OCI-LY7 (cell line): ENCODE measurements around the gene CA9. TPM values are rescaled to one million over a fixed set of nuclear protein-coding genes. Genes with fewer than 3 reads are reported as not detected.

Source experiments
- BruUV-seq: library from RNA; stranded (reverse); fragments of 400-500 nt; replicated peaks from 2 replicates; lab custom pipeline; 2021; lab: Mats Ljungman, UMichigan
- CTCF ChIA-PET: fragments of 300-600 bp; sonication (Branson Sonifier 250); formaldehyde crosslinking; loops from one replicate; lab custom pipeline; 2022; ENCODE audit warnings: antibody characterized with exemption; ENCODE audit not compliant: unreplicated experiment; lab: Charles Lee
- POLR2A ChIA-PET: fragments of 300-600 bp; sonication (Branson Sonifier 250); formaldehyde crosslinking; loops from one replicate; lab custom pipeline; 2022; ENCODE audit warnings: antibody characterized with exemption; lab: Charles Lee
- DNase-seq: peaks from one replicate; pipeline ENCODE4 v3.0.0-alpha.2; 2015; ENCODE audit warnings: low spot score
- H2AFZ ChIP-seq: fragments of 200-600 bp; sonication (generic), shearing (Covaris generic); 2 replicates; pipeline ENCODE4 v1.6.1; 2014; ENCODE audit warnings: mild to moderate bottlenecking, antibody characterized with exemption, low read length, moderate library complexity
- H3K27ac ChIP-seq: fragments of 200-600 bp; sonication (generic); 2 replicates; pipeline ENCODE4 v1.5.1; 2014; ENCODE audit warnings: mixed run types, low read depth, mild to moderate bottlenecking, moderate library complexity, low read length, inconsistent platforms; ENCODE audit not compliant: poor library complexity, severe bottlenecking
- H3K36me3 ChIP-seq: fragments of 200-600 bp; sonication (generic); 2 replicates; pipeline ENCODE4 v1.6.1; 2014; ENCODE audit warnings: mild to moderate bottlenecking, antibody characterized with exemption, low read length, moderate library complexity, mixed read lengths; ENCODE audit not compliant: insufficient read depth
- H3K4me1 ChIP-seq: fragments of 200-600 bp; sonication (generic); 2 replicates; pipeline ENCODE4 v1.5.1; 2014; ENCODE audit warnings: mild to moderate bottlenecking, low read length; ENCODE audit not compliant: insufficient read depth, poor library complexity, severe bottlenecking
- H3K4me2 ChIP-seq: fragments of 200-600 bp; sonication (generic); 2 replicates; pipeline ENCODE4 v1.6.1; 2014; ENCODE audit warnings: mild to moderate bottlenecking, low read length
- H3K4me3 ChIP-seq: fragments of 200-600 bp; sonication (generic); 2 replicates; pipeline ENCODE4 v1.5.1; 2014; ENCODE audit warnings: mild to moderate bottlenecking, low read depth, low read length; ENCODE audit not compliant: poor library complexity, severe bottlenecking
- H3K79me2 ChIP-seq: fragments of 200-600 bp; sonication (generic); 2 replicates; pipeline ENCODE4 v1.6.1; 2016; ENCODE audit warnings: low read depth, mild to moderate bottlenecking, low read length, moderate library complexity, mixed read lengths; ENCODE audit not compliant: insufficient read depth
- H3K9me2 ChIP-seq: fragments of 200-600 bp; sonication (generic); 2 replicates; pipeline ENCODE4 v1.6.1; 2016; ENCODE audit warnings: mild to moderate bottlenecking, low read length, mixed read lengths; ENCODE audit not compliant: insufficient read depth
- H3K9me3 ChIP-seq: fragments of 200-600 bp; sonication (generic); 2 replicates; pipeline ENCODE4 v1.6.1; 2014; ENCODE audit warnings: mild to moderate bottlenecking, mixed run types, low read length, mixed read lengths
- H4K20me1 ChIP-seq: fragments of 200-600 bp; sonication (generic); 2 replicates; pipeline ENCODE4 v1.6.1; 2014; ENCODE audit warnings: mild to moderate bottlenecking, antibody characterized with exemption, low read length, moderate library complexity, mixed read lengths; ENCODE audit not compliant: insufficient read depth
- CTCF ChIP-seq: fragments of 200-600 bp; sonication (generic); conservative IDR thresholded peaks from 2 replicates; pipeline ENCODE4 v1.5.1; 2014; ENCODE audit warnings: mild to moderate bottlenecking, antibody characterized with exemption, low read length, moderate library complexity, mixed read lengths
- EZH2phosphoT487 ChIP-seq: fragments of 200-600 bp; sonication (generic); IDR thresholded peaks from 2 replicates; pipeline ENCODE4 v1.6.1; 2018; ENCODE audit warnings: low read depth, borderline replicate concordance, mild to moderate bottlenecking, mixed run types, antibody characterized with exemption, low read length, moderate library complexity, mixed read lengths
- intact Hi-C: fragments of 100-400 bp; cut with micrococcal nuclease; formaldehyde crosslinking; loops from one replicate; pipeline ENCODE4 v1.10.0; 2022; ENCODE audit not compliant: unreplicated experiment
- total RNA-seq, 2 experiments: library from RNA; depleted of rRNA in 1 of 2; stranded (reverse); fragments of >200 nt in 1 of 2; shearing (Covaris generic) in 1 of 2; gene quantifications; 2 replicates each; pipeline ENCODE4 v1.2.3, GENCODE V29; 2014 to 2022

The CA9 gene
- total RNA-seq, 2 experiments from 2014 or later, result 0.16 TPM; not detected in 1

- CTCF ChIA-PET, result interaction anchor here (0.8 to 2.2 kb wide), 12 partner anchors 13 to 112 kb away, joined by 3 to 13 read pairs (median 4); partner anchors contain the start of genes ARHGEF39, GBA2 and RGP1
- POLR2A ChIA-PET, result interaction anchor here (0.6 to 2.4 kb wide), 21 partner anchors 11 to 258 kb away, joined by 3 to 18 read pairs (median 4); partner anchors contain the start of genes ARHGEF39, CA9, GBA2 and RGP1
- Histone ChIP-seq H3K9me2 (no peaks in the 10 kb centered on the region), H3K27ac (peak overlapping the region; percentile 46), H3K4me1 (peaks cover 49% of the 10 kb centered on the region), H4K20me1 (peaks cover 15% of the 10 kb centered on the region; the same call in 1 of the 2 replicates), H3K9me3 (no peaks in the 10 kb centered on the region), H3K36me3 (peaks cover 38% of the 10 kb centered on the region), H3K4me2 (peak overlapping the region; percentile 97), H3K79me2 (peaks cover 51% of the 10 kb centered on the region), H3K4me3 (peak overlapping the region; percentile 89), H2AFZ (no peak overlapping the region)
- TF ChIP-seq CTCF, result no peak
- no peak for TF ChIP-seq EZH2phosphoT487
- peak; percentile 63 for DNase-seq
- no TSS peak for BruUV-seq
- intact Hi-C loops, result loop anchor here (2.0 kb wide), 1 partner anchor 70 kb away; the partner anchor contains the start of genes CCDC107 and RMRP
Observed at GRCh38 chr9:35728041-35728971, 54.6 kb downstream of the CA9 start.

- peaks cover 56% of the 10 kb centered on the region for H3K4me1 ChIP-seq
- intact Hi-C loops, result loop anchor here (2.0 kb wide), 1 partner anchor 70 kb away; the partner anchor contains the start of genes CCDC107 and RMRP
- H3K27ac ChIP-seq, result peak overlapping the region; percentile 46
- ChIA-PET CTCF (interaction anchor here (0.7 to 2.2 kb wide), 4 partner anchors 14 to 83 kb away, joined by 3 to 13 read pairs (median 4); partner anchors contain the start of gene ARHGEF39), POLR2A (interaction anchor here (0.6 to 2.4 kb wide), 7 partner anchors 39 to 259 kb away, joined by 3 to 18 read pairs (median 4); partner anchors contain the start of genes ARHGEF39 and TPM2)
- peak overlapping the region; percentile 97 for H3K4me2 ChIP-seq
- no peaks in the 10 kb centered on the region for H3K9me2 ChIP-seq
- H3K9me3 ChIP-seq, result no peaks in the 10 kb centered on the region
- H4K20me1 ChIP-seq, result peaks cover 15% of the 10 kb centered on the region; the same call in 1 of the 2 replicates
- H3K4me3 ChIP-seq, result peak overlapping the region; percentile 89
- H3K79me2 ChIP-seq, result peaks cover 51% of the 10 kb centered on the region
- TF ChIP-seq EZH2phosphoT487 (no peak), CTCF (no peak)
- H2AFZ ChIP-seq, result no peak overlapping the region
- no TSS peak for BruUV-seq
- no peak for DNase-seq
- H3K36me3 ChIP-seq, result peaks cover 31% of the 10 kb centered on the region
Observed at GRCh38 chr9:35729101-35729500, 55.4 kb downstream of the CA9 start.
